COLO829 (cell line): ENCODE measurements around the gene MBIP.

Source experiments
- DNase-seq: peaks from one replicate; pipeline ENCODE4 v3.0.0; 2012; ENCODE audit warnings: low spot score

MBIP gene

DNA sequence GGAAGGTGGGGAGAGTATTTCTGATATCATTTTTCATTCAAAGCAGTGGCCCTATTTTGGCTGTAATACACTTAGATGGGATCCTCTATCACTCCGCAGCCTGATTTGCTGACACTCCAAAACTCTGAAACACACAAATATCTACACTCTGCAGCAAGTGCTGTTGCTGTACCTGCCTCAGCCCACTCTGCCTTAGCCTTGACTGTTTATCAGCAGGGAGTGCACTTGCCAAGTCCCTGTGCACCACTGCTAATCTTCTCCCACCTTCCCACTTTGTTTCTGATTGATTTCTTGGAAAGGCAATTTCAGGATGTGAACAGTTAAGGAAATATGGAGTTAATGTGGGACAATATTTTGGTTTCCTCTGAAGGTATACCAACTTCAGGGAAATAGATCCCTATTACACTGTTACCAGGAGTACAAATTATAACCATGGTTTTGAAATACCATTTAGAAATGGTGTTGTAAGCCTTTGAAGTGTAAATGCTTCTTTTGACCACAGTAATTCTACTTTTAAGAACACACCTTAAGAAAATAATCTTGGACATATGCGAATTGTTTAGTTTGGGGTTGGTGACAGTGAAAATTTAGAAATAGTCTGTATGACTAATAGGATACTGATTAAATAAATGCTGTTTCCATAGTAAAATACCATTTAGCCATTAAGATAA is 59.3 kb downstream of the MBIP start:
- DNase-seq = no peak

DNA sequence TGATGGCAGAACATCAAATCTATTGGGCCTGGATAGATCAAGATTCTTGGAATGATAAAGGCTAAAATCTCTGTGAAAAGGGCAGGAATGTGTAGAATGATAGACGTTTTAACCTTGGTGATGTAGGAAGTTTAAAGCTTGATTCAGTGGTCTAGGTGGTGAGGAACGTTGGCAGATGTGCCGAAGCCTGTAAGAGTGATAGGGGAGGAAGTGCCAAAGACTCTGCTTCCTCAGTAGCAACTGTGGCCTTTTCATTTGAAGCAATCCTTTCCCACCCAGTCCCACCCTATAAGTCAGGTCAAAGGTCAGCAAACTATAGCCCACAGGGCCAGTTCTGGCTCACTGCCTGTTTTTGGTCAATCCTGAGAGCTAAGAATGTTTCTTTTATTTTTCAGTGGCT is 62.2 kb downstream of the MBIP start:
- no peak for DNase-seq

DNA sequence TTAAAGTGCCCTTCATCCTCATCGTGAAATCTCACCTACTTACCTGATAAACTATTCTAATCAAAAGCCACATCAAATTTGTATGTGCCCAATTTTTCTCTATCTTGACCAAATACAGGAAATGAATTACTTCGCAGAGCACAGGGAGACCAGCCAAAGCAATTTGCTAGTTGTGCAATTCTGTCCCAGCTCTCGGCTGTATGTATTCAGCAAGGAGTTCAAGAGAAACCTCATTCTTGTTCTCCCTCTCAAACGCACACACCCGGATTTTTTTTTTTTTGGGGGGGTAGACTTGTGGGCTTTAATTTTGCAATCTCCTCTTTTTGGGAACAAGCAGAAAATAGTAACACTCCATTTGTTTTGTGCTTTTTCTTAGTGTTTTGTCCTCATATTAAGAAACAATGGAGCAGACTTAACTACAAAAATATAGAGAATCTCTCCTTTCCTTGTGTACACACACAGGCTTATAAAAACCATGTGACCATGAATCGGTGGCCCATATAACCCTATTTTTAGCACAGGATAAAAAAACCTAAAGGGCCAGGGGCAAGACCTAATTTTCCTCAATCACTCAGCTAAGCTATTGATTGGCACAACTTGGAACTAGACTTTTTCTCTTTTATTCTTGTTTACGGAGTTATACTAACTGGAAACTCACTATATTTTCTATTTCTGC is 64.2 kb downstream of the MBIP start:
- no peak for DNase-seq

DNA sequence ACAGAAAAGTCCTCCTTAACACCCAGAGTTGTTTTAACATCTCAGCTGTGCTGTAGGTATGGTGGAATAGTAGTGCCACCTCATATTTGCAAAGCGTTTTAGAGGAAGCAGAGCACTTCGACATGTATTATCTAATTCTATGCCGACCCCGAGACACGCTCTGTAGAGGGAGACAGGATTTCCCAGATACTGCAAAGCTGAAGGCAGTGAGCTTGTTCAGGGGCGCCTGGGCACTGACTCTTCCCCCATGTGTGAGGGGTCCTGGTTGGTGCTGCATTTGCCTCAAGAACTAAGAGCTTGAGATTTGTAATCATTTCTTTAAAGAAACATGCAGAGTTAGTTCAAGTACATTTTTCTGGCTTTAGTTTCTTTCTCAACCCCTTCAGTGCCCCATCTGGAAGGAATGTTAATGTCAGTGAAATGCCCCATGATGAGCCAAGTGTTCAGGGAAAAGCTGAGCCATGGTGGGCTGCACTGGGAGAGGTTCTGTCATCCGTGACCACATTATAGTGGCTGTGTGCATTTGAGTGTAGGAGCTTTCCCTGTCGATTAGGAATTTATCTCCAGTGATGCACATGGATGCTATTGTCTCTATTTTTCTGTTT is 66.3 kb downstream of the MBIP start:
- no peak for DNase-seq
